Measurements from ENCODE around the gene ZNF497. TPM values are rescaled to one million over a fixed set of nuclear protein-coding genes. Genes with fewer than 3 reads are reported as not detected.

ZNF497 gene
- total RNA-seq, 1 experiment from 2014 or later = 2.6 TPM

- Histone ChIP-seq H3K27me3 (replicated peaks; ENCODE audit: insufficient read depth, low read depth, low read length, poor library complexity) (no peaks in the 10 kb centered on the region), H3K36me3 (ENCODE audit: insufficient read depth, low read length, poor library complexity, severe bottlenecking) (peaks cover 6% of the 10 kb centered on the region), H3K27ac (ENCODE audit: low read depth, low read length, poor library complexity, severe bottlenecking) (no peak overlapping the region), H3K4me1 (ENCODE audit: insufficient read depth, low read length, poor library complexity, severe bottlenecking) (peaks cover 14% of the 10 kb centered on the region), H3K4me3 (ENCODE audit: low read depth, low read length, poor library complexity, severe bottlenecking) (no peak overlapping the region), H3K9me3 (ENCODE audit: low read depth, low read length, poor library complexity, severe bottlenecking) (no peaks in the 10 kb centered on the region)
- DNase-seq (ENCODE audit: low spot score) = no peak
- POLR2A ChIA-PET (ENCODE audit: low non-redundant PET) = no interaction called here
- intact Hi-C loops (cut with micrococcal nuclease; ENCODE audit: unreplicated experiment) = no loop called here
- CTCF ChIA-PET = no interaction called here
- no peak for TF ChIP-seq EZH2 (IDR thresholded peaks at IDR 0.05; ENCODE audit: borderline replicate concordance, low read depth, low read length, poor library complexity, severe bottlenecking)
- TF ChIP-seq CTCF (conservative IDR thresholded peaks at IDR 0.05; ENCODE audit: low read depth, low read length) = no peak
- no TSS peak for BruUV-seq (replicated peaks)
These were observed 37.4 kb upstream of the ZNF497 start for GRCh38 chr19:58399903-58400302.

- H3K36me3 ChIP-seq (ENCODE audit: insufficient read depth, low read length, poor library complexity, severe bottlenecking) = peaks cover 20% of the 10 kb centered on the region
- no peak for DNase-seq (ENCODE audit: low spot score)
- ChIA-PET CTCF (no interaction called here), POLR2A (ENCODE audit: low non-redundant PET) (no interaction called here)
- intact Hi-C loops (cut with micrococcal nuclease; ENCODE audit: unreplicated experiment) = no loop called here
- H3K9me3 ChIP-seq (ENCODE audit: low read depth, low read length, poor library complexity, severe bottlenecking) = no peaks in the 10 kb centered on the region
- TF ChIP-seq CTCF (conservative IDR thresholded peaks at IDR 0.05; ENCODE audit: low read depth, low read length) = no peak
- no peak for TF ChIP-seq EZH2 (IDR thresholded peaks at IDR 0.05; ENCODE audit: borderline replicate concordance, low read depth, low read length, poor library complexity, severe bottlenecking)
- no peak overlapping the region for H3K4me3 ChIP-seq (ENCODE audit: low read depth, low read length, poor library complexity, severe bottlenecking)
- no peaks in the 10 kb centered on the region for H3K27me3 ChIP-seq (replicated peaks; ENCODE audit: insufficient read depth, low read depth, low read length, poor library complexity)
- H3K4me1 ChIP-seq (ENCODE audit: insufficient read depth, low read length, poor library complexity, severe bottlenecking) = peaks cover 14% of the 10 kb centered on the region
- no peak overlapping the region for H3K27ac ChIP-seq (ENCODE audit: low read depth, low read length, poor library complexity, severe bottlenecking)
- no TSS peak for BruUV-seq (replicated peaks)
These were observed 36.0 kb upstream of the ZNF497 start for GRCh38 chr19:58398545-58398944.

GRCh38 chr19:58398087-58398486, 35.5 kb upstream of the ZNF497 start:
- peaks cover 13% of the 10 kb centered on the region for H3K4me1 ChIP-seq (ENCODE audit: insufficient read depth, low read length, poor library complexity, severe bottlenecking)
- peaks cover 24% of the 10 kb centered on the region for H3K36me3 ChIP-seq (ENCODE audit: insufficient read depth, low read length, poor library complexity, severe bottlenecking)
- no TSS peak for BruUV-seq (replicated peaks)
- no peak overlapping the region for H3K27ac ChIP-seq (ENCODE audit: low read depth, low read length, poor library complexity, severe bottlenecking)
- no peak for DNase-seq (ENCODE audit: low spot score)
- H3K4me3 ChIP-seq (ENCODE audit: low read depth, low read length, poor library complexity, severe bottlenecking) = no peak overlapping the region
- ChIA-PET POLR2A (ENCODE audit: low non-redundant PET) (no interaction called here), CTCF (no interaction called here)
- intact Hi-C loops (cut with micrococcal nuclease; ENCODE audit: unreplicated experiment) = no loop called here
- no peaks in the 10 kb centered on the region for H3K27me3 ChIP-seq (replicated peaks; ENCODE audit: insufficient read depth, low read depth, low read length, poor library complexity)
- TF ChIP-seq CTCF (conservative IDR thresholded peaks at IDR 0.05; ENCODE audit: low read depth, low read length) (no peak), EZH2 (IDR thresholded peaks at IDR 0.05; ENCODE audit: borderline replicate concordance, low read depth, low read length, poor library complexity, severe bottlenecking) (no peak)
- H3K9me3 ChIP-seq (ENCODE audit: low read depth, low read length, poor library complexity, severe bottlenecking) = no peaks in the 10 kb centered on the region
